Prostate gland (tissue), 2 donors: Measurements from ENCODE around the gene ALS2CL. TPM values are rescaled to one million over a fixed set of nuclear protein-coding genes. Genes with fewer than 3 reads are reported as not detected.

ENCODE experiments used
- DNase-seq: peaks from one replicate; pipeline ENCODE4 v3.0.0-alpha.2; 2019; ENCODE audit warnings: low spot score
- H3K27ac ChIP-seq, 2 donors: fragments of 200-600 bp; sonication (generic); 2 replicates each; pipeline ENCODE4 v1.5.1; 2017 to 2019
- H3K27me3 ChIP-seq: fragments of 200-600 bp; sonication (generic); replicated peaks from 2 replicates; pipeline ENCODE4 v1.5.1; 2019; ENCODE audit not compliant: insufficient read depth
- H3K36me3 ChIP-seq, 2 donors: fragments of 200-600 bp; sonication (generic); 1 replicate in 1 of 2; 2 replicates in 1 of 2; pipeline versions ENCODE4 v1.5.1 to v1.8.1; 2017 to 2019
- H3K4me1 ChIP-seq: fragments of 200-600 bp; sonication (generic); replicated peaks from 2 replicates; pipeline ENCODE4 v1.5.1; 2019
- H3K4me3 ChIP-seq, 2 donors: fragments of 200-600 bp; sonication (generic); 2 replicates each; pipeline ENCODE4 v1.5.1; 2017 to 2019
- H3K9me3 ChIP-seq: fragments of 200-600 bp; sonication (generic); 2 replicates; pipeline ENCODE4 v1.5.1; 2017
- POLR2A ChIP-seq: fragments of 450-650 bp; IDR thresholded peaks from one replicate; pipeline ENCODE4 v1.6.1; 2016; ENCODE audit warnings: antibody characterized with exemption, mild to moderate bottlenecking
- POLR2AphosphoS5 ChIP-seq: sonication (generic); formaldehyde crosslinking; IDR thresholded peaks from one replicate; pipeline ENCODE4 v1.6.1; 2017; ENCODE audit warnings: antibody characterized with exemption
- WGBS: methylation state at CpG from one replicate; pipeline ENCODE4 v1.1.5; 2018; 5-methylcytosine and 5-hydroxymethylcytosine counted together
- intact Hi-C: fragments of 100-400 bp; cut with DNase I; formaldehyde crosslinking; loops from one replicate; pipeline ENCODE4 v1.14.2; 2022
- total RNA-seq, 2 donors: library from RNA; depleted of rRNA; stranded (reverse); fragments of >200 nt; gene quantifications; one replicate each; pipeline ENCODE4 v1.1.0, GENCODE V29; 2016
- TF ChIP-seq, protein P1 (sequence below), 4 experiments: fragments of 200-600 bp in 2 of 4; fragments of 450-650 bp in 2 of 4; sonication (generic) in 2 of 4; IDR thresholded peaks; 1 replicate in 3 of 4; 2 replicates in 1 of 4; pipeline ENCODE4 v1.5.1; 2016 to 2019; ENCODE audit warnings: antibody characterized with exemption in 4 of 4, mild to moderate bottlenecking in 2 of 4, moderate library complexity in 2 of 4

Gene ALS2CL
- total RNA-seq, 2 donors from 2014 or later, result 8.1 to 18.9 TPM

DNA sequence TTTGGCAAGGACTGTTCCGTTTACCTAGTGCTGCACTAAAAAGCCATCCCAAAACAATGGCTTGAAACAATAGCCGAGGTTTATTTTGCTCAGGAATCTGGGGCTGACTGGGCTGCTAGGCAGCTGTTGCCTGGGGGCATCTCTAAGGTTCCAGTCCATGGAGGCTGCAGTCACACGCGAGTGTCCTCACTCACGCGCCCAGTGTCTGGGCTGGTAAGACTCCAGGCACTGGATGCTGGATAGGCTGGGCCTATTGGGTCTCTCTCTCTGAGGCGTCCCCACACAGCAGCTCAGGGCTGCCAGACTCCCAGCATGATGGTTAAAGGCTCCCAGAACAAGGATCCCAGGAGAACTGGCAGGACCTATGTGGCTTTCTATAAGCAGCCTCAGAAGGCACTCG, 34.2 kb downstream of the ALS2CL start:
- 64% methylated on average over 8 of the region's 8 CpGs for WGBS
- Histone ChIP-seq H3K27me3 (no peaks in the 10 kb centered on the region), H3K27ac (no peak overlapping the region), H3K4me3 (no peak overlapping the region), H3K4me1 (no peaks in the 10 kb centered on the region), H3K9me3 (no peaks in the 10 kb centered on the region), H3K36me3 (no peaks in the 10 kb centered on the region)
- intact Hi-C loops, result no loop called here
- no peak for DNase-seq
- TF ChIP-seq POLR2AphosphoS5 (no peak), POLR2A (no peak)
- TF ChIP-seq, protein P1, sequence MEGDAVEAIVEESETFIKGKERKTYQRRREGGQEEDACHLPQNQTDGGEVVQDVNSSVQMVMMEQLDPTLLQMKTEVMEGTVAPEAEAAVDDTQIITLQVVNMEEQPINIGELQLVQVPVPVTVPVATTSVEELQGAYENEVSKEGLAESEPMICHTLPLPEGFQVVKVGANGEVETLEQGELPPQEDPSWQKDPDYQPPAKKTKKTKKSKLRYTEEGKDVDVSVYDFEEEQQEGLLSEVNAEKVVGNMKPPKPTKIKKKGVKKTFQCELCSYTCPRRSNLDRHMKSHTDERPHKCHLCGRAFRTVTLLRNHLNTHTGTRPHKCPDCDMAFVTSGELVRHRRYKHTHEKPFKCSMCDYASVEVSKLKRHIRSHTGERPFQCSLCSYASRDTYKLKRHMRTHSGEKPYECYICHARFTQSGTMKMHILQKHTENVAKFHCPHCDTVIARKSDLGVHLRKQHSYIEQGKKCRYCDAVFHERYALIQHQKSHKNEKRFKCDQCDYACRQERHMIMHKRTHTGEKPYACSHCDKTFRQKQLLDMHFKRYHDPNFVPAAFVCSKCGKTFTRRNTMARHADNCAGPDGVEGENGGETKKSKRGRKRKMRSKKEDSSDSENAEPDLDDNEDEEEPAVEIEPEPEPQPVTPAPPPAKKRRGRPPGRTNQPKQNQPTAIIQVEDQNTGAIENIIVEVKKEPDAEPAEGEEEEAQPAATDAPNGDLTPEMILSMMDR (IDR thresholded peaks at IDR 0.05), result no peak

DNA sequence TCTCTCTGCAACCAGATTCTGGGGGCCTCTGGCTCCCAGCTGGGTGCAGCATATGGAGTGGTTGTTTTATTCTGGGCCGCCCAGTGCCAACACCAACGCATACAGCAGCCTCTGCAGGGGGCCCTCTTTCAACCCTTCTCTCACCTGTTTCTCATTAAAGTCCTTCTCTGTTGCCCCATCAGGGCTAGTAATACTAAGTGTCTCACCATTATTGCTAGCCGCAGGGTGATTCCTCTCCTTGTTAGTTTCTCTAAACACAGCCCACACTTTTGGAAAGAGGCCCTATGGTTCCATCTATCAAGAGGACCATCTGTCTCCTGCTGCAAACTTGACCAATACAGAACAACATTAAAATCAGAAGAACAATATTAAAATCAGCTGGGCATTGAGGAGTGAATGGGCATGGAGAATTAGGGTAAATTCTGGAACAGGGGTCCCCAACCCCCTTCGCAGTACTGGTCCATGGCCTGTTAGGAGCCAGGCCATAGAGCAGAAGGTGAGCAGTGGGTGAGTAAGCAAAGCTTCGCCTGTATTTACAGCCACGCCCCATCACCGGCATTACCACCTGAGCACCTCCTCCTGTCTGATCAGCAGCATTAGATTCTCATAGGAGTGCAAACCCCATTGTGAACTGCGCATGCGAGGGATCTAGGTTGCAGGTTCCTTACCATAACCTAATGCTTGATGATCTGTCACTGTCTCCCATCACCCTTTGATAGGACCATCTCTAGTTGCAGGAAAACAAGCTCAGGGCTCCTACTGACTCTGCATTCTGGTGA, 36.5 kb downstream of the ALS2CL start:
- DNase-seq, result no peak
- 89% methylated on average over 9 of the region's 9 CpGs for WGBS
- no peaks in the 10 kb centered on the region for H3K9me3 ChIP-seq
- no peaks in the 10 kb centered on the region for H3K36me3 ChIP-seq
- no peaks in the 10 kb centered on the region for H3K27me3 ChIP-seq
- H3K4me1 ChIP-seq, result no peaks in the 10 kb centered on the region
- H3K27ac ChIP-seq, result no peak overlapping the region
- H3K4me3 ChIP-seq, result no peak overlapping the region
- no peak for TF ChIP-seq POLR2A
- no peak for TF ChIP-seq POLR2AphosphoS5
- TF ChIP-seq, protein P1 (IDR thresholded peaks at IDR 0.05), result no peak
- intact Hi-C loops, result no loop called here

DNA sequence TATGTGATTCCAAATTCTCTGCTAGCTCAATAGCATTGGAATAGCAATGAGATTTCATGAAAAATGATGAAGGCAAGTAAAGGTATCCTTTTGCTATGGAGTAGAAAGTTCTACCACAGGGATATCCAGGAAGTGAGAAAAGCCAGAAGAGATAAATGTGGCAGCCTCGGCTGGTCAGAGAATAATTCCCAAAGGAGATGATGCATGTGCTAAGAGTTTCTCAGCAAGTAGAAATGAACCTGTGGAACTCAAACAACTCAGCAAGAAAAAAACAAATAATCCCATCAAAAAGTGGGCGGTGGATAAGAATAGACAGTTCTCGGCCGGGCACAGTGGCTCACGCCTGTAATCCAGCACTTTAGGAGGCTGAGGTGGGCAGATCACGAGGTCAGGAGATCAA, 38.2 kb downstream of the ALS2CL start:
- Histone ChIP-seq H3K27me3 (no peaks in the 10 kb centered on the region), H3K4me1 (no peaks in the 10 kb centered on the region), H3K4me3 (no peak overlapping the region), H3K9me3 (no peaks in the 10 kb centered on the region), H3K36me3 (no peaks in the 10 kb centered on the region), H3K27ac (no peak overlapping the region)
- TF ChIP-seq POLR2A (no peak), POLR2AphosphoS5 (no peak)
- TF ChIP-seq, protein P1 (IDR thresholded peaks at IDR 0.05), result no peak
- intact Hi-C loops, result no loop called here
- no peak for DNase-seq
- 84% methylated on average over 6 of the region's 6 CpGs for WGBS

DNA sequence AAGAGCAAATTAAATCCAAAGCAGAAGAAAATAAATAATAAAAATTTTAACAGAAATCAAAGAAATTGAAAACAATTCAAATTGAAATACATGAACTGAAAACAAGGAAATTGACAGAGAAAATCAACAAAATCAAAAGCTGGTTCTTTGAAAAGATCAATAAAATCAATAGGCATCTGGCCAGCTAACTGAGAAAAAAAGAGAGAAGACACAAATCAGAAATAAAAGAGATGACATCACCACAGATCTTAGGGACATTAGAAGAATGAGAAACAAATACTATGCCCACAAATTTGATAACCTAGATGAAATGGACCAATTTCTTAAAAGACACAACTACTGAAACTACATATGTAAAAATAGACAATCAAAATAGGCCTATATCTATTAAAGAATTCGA, 42.4 kb downstream of the ALS2CL start:
- TF ChIP-seq POLR2A (no peak), POLR2AphosphoS5 (no peak)
- TF ChIP-seq, protein P1 (IDR thresholded peaks at IDR 0.05), result no peak
- Histone ChIP-seq H3K9me3 (no peaks in the 10 kb centered on the region), H3K36me3 (no peaks in the 10 kb centered on the region), H3K27ac (no peak overlapping the region), H3K4me1 (no peaks in the 10 kb centered on the region), H3K27me3 (no peaks in the 10 kb centered on the region), H3K4me3 (no peak overlapping the region)
- intact Hi-C loops, result no loop called here
- WGBS, result 77% methylated on average over 1 of the region's 1 CpG
- DNase-seq, result no peak

DNA sequence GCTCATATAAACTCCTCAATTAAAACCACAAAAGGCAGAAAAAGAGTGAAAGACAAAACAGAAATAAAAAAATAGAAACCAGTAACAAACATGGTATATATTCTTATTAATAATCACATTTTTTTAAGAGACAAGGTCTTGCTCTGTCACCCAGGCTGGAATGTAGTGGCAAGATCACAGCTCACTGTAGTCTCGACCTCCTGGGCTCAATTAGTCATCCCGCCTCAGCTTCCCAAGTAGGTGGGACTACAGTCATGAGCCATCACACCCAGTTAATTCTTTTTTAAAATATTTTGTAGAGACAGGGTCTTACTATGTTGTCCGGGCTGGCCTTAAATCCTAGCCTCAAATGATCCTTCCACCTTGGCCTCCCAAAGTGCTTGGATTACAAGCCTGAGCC, 44.0 kb downstream of the ALS2CL start:
- intact Hi-C loops, result no loop called here
- Histone ChIP-seq H3K9me3 (no peaks in the 10 kb centered on the region), H3K36me3 (no peaks in the 10 kb centered on the region), H3K4me3 (no peak overlapping the region), H3K27ac (no peak overlapping the region), H3K27me3 (no peaks in the 10 kb centered on the region), H3K4me1 (no peaks in the 10 kb centered on the region)
- 90% methylated on average over 3 of the region's 3 CpGs for WGBS
- TF ChIP-seq POLR2A, result no peak
- TF ChIP-seq POLR2AphosphoS5, result no peak
- TF ChIP-seq, protein P1 (IDR thresholded peaks at IDR 0.05), result no peak
- no peak for DNase-seq
